CD4-positive, CD25-positive, alpha-beta regulatory T cell (primary cell): ENCODE measurements around the gene OR1F1. TPM values are rescaled to one million over a fixed set of nuclear protein-coding genes. Genes with fewer than 3 reads are reported as not detected.
"Not testable (repeated sequence)": the region's sequence is repeated elsewhere in the genome, so short reads cannot be mapped to it uniquely, and the experiment has no call there.

Experiments
- ATAC-seq, 2 donors: fragments of 150-1000 bp; cut with Tn5 transposase; one replicate each; pipeline ENCODE4 v1.10.0; 2021; ENCODE audit warnings: low read depth in 2 of 2, moderate number of reproducible peaks in 2 of 2, moderate library complexity in 1 of 2
- DNase-seq, 3 donors: peaks; one replicate each; pipeline versions ENCODE4 v3.0.0 to v3.0.0-alpha.2; 2012 to 2022; ENCODE audit warnings: mixed read lengths in 1 of 3
- H3K27ac ChIP-seq: one replicate; pipeline ENCODE4 v1.7.0; 2013; ENCODE audit warnings: mild to moderate bottlenecking, low read length; ENCODE audit not compliant: insufficient read depth, poor library complexity, severe bottlenecking
- H3K27me3 ChIP-seq: one replicate; pipeline ENCODE4 v1.7.0; 2013; ENCODE audit warnings: low read length; ENCODE audit not compliant: control insufficient read depth, insufficient read depth
- H3K36me3 ChIP-seq: one replicate; pipeline ENCODE4 v1.7.0; 2013; ENCODE audit warnings: mild to moderate bottlenecking, low read length, moderate library complexity; ENCODE audit not compliant: control insufficient read depth, insufficient read depth
- H3K4me1 ChIP-seq: 2 replicates; pipeline ENCODE4 v1.7.0; 2013; ENCODE audit warnings: mild to moderate bottlenecking, low read length; ENCODE audit not compliant: insufficient read depth, control insufficient read depth, poor library complexity, severe bottlenecking
- H3K4me3 ChIP-seq: one replicate; pipeline ENCODE4 v1.7.0; 2013; ENCODE audit warnings: low read depth, mild to moderate bottlenecking, low read length, moderate library complexity
- H3K9me3 ChIP-seq, 2 experiments: 1 replicate in 1 of 2; 2 replicates in 1 of 2; pipeline ENCODE4 v1.7.0; 2013; ENCODE audit warnings: low read length in 2 of 2, mild to moderate bottlenecking in 1 of 2, moderate library complexity in 1 of 2; ENCODE audit not compliant: control insufficient read depth in 2 of 2
- H3K27ac Mint-ChIP-seq, 3 donors: one replicate each; pipeline ENCODE4 v1.8.0; 2020 to 2022; ENCODE audit warnings: mild to moderate bottlenecking in 3 of 3, mixed read lengths in 3 of 3, moderate library complexity in 2 of 3
- H3K27me3 Mint-ChIP-seq: one replicate; pipeline ENCODE4 v1.8.0; 2022; ENCODE audit warnings: mild to moderate bottlenecking, mixed read lengths
- H3K36me3 Mint-ChIP-seq: one replicate; pipeline ENCODE4 v1.8.0; 2020; ENCODE audit warnings: mixed read lengths
- H3K4me1 Mint-ChIP-seq, 4 donors: one replicate each; pipeline ENCODE4 v1.8.0; 2020 to 2022; ENCODE audit warnings: mixed read lengths in 4 of 4, mild to moderate bottlenecking in 1 of 4
- H3K4me3 Mint-ChIP-seq, 4 donors: one replicate each; pipeline ENCODE4 v1.8.0; 2020 to 2022; ENCODE audit warnings: mild to moderate bottlenecking in 4 of 4, mixed read lengths in 4 of 4, moderate library complexity in 3 of 4
- H3K9me3 Mint-ChIP-seq, 7 donors: one replicate each; pipeline ENCODE4 v1.8.0; 2020 to 2022; ENCODE audit warnings: mixed read lengths in 7 of 7, mild to moderate bottlenecking in 3 of 7, moderate library complexity in 2 of 7
- polyA plus RNA-seq, 4 donors: library from polyadenylated mRNA; unstranded; fragments of 300-500 nt; fragmentation: Illumina TruSeq; gene quantifications; one replicate each; pipeline ENCODE4 v1.2.3, GENCODE V29; 2021
- total RNA-seq: library from RNA; stranded (reverse); gene quantifications from one replicate; pipeline ENCODE4 v1.2.3, GENCODE V29; 2022

Gene OR1F1
- total RNA-seq (not detected), polyA plus RNA-seq (under 1 TPM in 3 of 4 donors, not detected in 1; 0.20 to 0.70 (median 0.61) TPM)

DNA sequence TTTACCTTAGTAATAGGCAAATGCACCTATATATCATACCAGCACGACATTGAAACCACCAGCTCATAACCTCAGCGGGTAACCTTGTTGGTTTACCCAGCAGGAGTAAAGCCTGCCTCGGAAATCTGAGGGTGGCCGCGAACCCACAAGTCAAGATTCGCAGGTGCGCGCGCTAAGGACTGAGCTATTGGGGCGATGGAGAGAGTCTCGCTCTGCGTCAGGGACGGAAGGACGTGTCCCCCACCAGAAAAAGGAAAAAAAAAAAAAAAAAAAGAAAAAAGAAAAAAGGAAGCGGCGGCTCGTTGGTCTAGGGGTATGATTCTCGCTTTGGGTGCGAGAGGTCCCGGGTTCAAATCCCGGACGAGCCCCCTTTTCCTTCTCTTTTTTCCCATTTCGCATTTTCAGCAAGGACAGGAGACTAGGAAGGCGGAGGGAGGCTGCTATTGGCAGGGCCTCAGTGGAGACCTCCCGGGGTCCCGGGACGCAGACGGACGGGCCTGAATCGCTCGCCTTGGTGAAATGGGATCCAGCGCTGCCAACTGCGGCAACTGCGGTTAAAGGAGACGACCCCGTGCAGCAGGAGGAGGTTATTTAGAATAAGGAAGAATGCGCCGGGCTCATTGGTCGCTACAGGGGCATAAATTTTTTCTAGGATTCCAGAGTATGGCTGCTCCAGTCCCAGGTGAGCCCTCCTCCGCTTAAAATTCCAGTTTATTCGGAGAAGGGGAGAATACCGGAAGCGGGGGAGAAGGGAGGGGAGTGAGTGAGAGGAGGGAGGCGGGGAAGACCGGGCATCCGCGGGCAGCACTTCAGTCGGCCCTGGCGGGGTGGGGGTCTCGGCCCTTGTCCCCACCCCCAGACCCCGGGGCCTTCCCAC is at the start of gene OR1F1:
Gene OR1F1, plus strand, starts transcription at position 407 of the 877 bp plus-strand sequence.
- ATAC-seq (peak; percentile 8 to 33), DNase-seq (peak; percentile 23 to 70 (median 51))
- H3K4me3 Mint-ChIP-seq = peak within 1 kb of the TSS; percentile 79 to 94 (median 84)
- H3K4me3 ChIP-seq = no peak within 1 kb of the TSS
- H3K9me3 Mint-ChIP-seq = peaks cover 0 to 16% (median 3%) of the 10 kb centered on the region in 7 donors
- H3K27ac Mint-ChIP-seq = peak within 1 kb of the TSS in 2 of 3 donors; percentile 86 to 91
- H3K4me1 ChIP-seq = peaks cover 46% of the 10 kb centered on the region
- H3K27me3 ChIP-seq = peaks cover 35% of the 10 kb centered on the region
- peaks cover 22 to 58% (median 37%) of the 10 kb centered on the region in 4 donors for H3K4me1 Mint-ChIP-seq
- H3K36me3 ChIP-seq = no peaks in the 10 kb centered on the region
- H3K27me3 Mint-ChIP-seq = peaks cover 91% of the 10 kb centered on the region
- H3K27ac ChIP-seq = no peak within 1 kb of the TSS
- no peaks in the 10 kb centered on the region for H3K9me3 ChIP-seq
- no peaks in the 10 kb centered on the region for H3K36me3 Mint-ChIP-seq

- Mint-ChIP-seq H3K4me1 (peaks cover 4 to 45% (median 14%) of the 10 kb centered on the region in 4 donors), H3K27ac (no peak overlapping the region), H3K4me3 (peak overlapping the region in 1 of 4 donors; percentile 70), H3K36me3 (peaks cover 10% of the 10 kb centered on the region), H3K27me3 (no peaks in the 10 kb centered on the region), H3K9me3 (no peaks in the 10 kb centered on the region)
- H3K9me3 ChIP-seq = no peaks in the 10 kb centered on the region
- no peak overlapping the region for H3K4me3 ChIP-seq
- ATAC-seq = no peak
- H3K36me3 ChIP-seq = peaks cover 14% of the 10 kb centered on the region
- no peaks in the 10 kb centered on the region for H3K27me3 ChIP-seq
- DNase-seq = no peak
- H3K4me1 ChIP-seq = peaks cover 18% of the 10 kb centered on the region
- no peak overlapping the region for H3K27ac ChIP-seq
Measured at GRCh38 chr16:3138342-3138741, 49.7 kb upstream of the OR1F1 start.

GRCh38 chr16:3138823-3139426 is 49.1 kb upstream of the OR1F1 start:
- H3K9me3 Mint-ChIP-seq = no peaks in the 10 kb centered on the region
- DNase-seq = no peak
- no peak for ATAC-seq
- Histone ChIP-seq H3K4me1 (peaks cover 15% of the 10 kb centered on the region), H3K36me3 (peaks cover 14% of the 10 kb centered on the region), H3K27me3 (no peaks in the 10 kb centered on the region), H3K9me3 (no peaks in the 10 kb centered on the region), H3K4me3 (no peak overlapping the region), H3K27ac (no peak overlapping the region)
- H3K27me3 Mint-ChIP-seq = no peaks in the 10 kb centered on the region
- H3K4me1 Mint-ChIP-seq = peaks cover under 1 to 40% (median 11%) of the 10 kb centered on the region in 4 donors
- H3K36me3 Mint-ChIP-seq = peaks cover 10% of the 10 kb centered on the region
- no peak overlapping the region for H3K27ac Mint-ChIP-seq
- H3K4me3 Mint-ChIP-seq = peak overlapping the region in 2 of 4 donors; percentile 70 to 83

DNA sequence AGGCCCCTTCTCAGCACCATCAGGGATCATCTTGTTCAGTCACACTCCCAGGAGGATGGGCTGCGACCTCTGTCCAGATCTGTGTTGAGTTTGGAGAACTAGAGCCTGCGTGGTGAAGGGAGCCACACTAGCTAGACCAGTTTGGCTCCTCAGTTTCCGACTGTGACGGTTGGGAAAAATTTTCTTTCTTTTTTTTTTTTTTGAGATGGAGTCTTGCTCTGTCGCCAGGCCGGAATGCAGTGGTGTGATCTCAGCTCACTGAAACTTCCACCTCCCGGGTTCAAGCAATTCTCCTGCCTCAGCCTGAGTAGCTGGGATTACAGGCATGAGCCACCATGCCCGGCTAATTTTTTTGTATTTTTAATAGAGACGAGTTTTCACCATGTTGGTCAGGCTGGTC is 48.4 kb upstream of the OR1F1 start:
- not testable (repeated sequence) for ATAC-seq, DNase-seq, H3K27me3 ChIP-seq, H3K27ac ChIP-seq, H3K4me1 ChIP-seq, H3K9me3 ChIP-seq, H3K4me3 ChIP-seq, H3K4me3 Mint-ChIP-seq, H3K9me3 Mint-ChIP-seq, H3K27ac Mint-ChIP-seq, H3K27me3 Mint-ChIP-seq
- H3K36me3 ChIP-seq = peaks cover 14% of the 10 kb centered on the region
- peaks cover 10% of the 10 kb centered on the region for H3K36me3 Mint-ChIP-seq
- peaks cover 0 to 36% (median 6%) of the 10 kb centered on the region in 4 donors for H3K4me1 Mint-ChIP-seq

- Histone ChIP-seq H3K4me3 (no peak overlapping the region), H3K36me3 (peaks cover 14% of the 10 kb centered on the region), H3K4me1 (peaks cover 4% of the 10 kb centered on the region), H3K27ac (no peak overlapping the region), H3K27me3 (no peaks in the 10 kb centered on the region), H3K9me3 (no peaks in the 10 kb centered on the region)
- Mint-ChIP-seq H3K9me3 (no peaks in the 10 kb centered on the region), H3K27ac (no peak overlapping the region), H3K27me3 (no peaks in the 10 kb centered on the region), H3K4me3 (no peak overlapping the region), H3K4me1 (peaks cover 0 to 26% (median 3%) of the 10 kb centered on the region in 4 donors), H3K36me3 (peaks cover 10% of the 10 kb centered on the region)
- no peak for ATAC-seq
- DNase-seq = no peak
Measured at GRCh38 chr16:3140603-3141427, 47.2 kb upstream of the OR1F1 start.

DNA sequence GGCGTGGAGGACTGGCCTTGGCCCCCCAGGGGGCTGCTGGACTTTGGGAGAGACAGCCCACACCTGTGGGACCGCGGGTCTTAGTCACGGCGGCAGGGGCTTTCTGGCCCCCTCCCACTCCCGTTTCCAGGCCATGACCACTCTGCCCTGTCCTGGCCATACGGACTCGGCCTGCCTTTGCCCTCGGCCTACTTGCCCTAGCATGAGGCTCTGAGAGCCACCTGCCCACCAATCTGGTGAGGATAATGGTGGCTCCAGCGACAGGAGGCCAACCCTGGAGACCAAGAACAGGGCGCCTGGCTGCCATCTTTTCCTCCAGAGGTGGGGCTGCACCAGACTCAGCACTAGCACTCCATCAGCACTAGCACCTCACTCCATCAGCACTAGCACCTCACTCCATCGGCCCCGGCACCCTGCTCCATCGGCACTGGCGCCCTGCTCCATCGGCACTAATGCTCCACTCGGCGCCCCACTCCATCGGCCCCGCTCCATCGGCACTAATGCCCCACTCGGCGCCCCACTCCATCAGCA is 46.2 kb upstream of the OR1F1 start:
- H3K4me3 Mint-ChIP-seq = peak overlapping the region in 1 of 4 donors; percentile 51
- DNase-seq (no peak), ATAC-seq (no peak)
- H3K4me3 ChIP-seq = no peak overlapping the region
- H3K9me3 ChIP-seq = no peaks in the 10 kb centered on the region
- H3K27me3 Mint-ChIP-seq = no peaks in the 10 kb centered on the region
- H3K36me3 ChIP-seq = peaks cover 14% of the 10 kb centered on the region
- no peak overlapping the region for H3K27ac Mint-ChIP-seq
- no peaks in the 10 kb centered on the region for H3K4me1 ChIP-seq
- H3K27me3 ChIP-seq = no peaks in the 10 kb centered on the region
- peaks cover 10% of the 10 kb centered on the region for H3K36me3 Mint-ChIP-seq
- peaks cover 0 to 19% (median 0%) of the 10 kb centered on the region in 4 donors for H3K4me1 Mint-ChIP-seq
- no peak overlapping the region for H3K27ac ChIP-seq
- H3K9me3 Mint-ChIP-seq = no peaks in the 10 kb centered on the region

DNA sequence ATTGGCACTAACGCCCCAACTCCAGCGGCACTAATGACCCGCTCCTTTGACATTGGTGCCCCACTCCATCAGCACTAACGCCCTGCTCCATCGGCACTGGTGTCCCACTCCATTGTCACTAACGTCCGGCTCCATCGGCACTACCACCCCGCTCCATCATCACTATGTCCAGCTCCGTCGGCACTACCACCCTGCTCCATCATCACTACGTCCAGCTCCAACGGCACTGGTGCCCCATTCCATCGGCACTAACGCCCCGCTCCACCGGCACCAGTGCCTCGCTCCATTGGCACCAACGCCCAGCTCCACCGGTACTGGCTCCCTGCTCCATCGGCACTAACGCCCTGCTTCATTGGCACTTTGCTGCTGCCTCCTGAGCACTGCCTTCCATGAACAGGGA is 45.7 kb upstream of the OR1F1 start:
- peak overlapping the region in 2 of 4 donors; percentile 50 to 51 for H3K4me3 Mint-ChIP-seq
- H3K27me3 ChIP-seq = no peaks in the 10 kb centered on the region
- no peak overlapping the region for H3K4me3 ChIP-seq
- no peak overlapping the region for H3K27ac Mint-ChIP-seq
- no peak for DNase-seq
- no peaks in the 10 kb centered on the region for H3K9me3 Mint-ChIP-seq
- peaks cover 10% of the 10 kb centered on the region for H3K36me3 Mint-ChIP-seq
- H3K4me1 Mint-ChIP-seq = peaks cover 0 to 16% (median 0%) of the 10 kb centered on the region in 4 donors
- H3K27me3 Mint-ChIP-seq = no peaks in the 10 kb centered on the region
- ATAC-seq = no peak
- H3K36me3 ChIP-seq = peaks cover 14% of the 10 kb centered on the region
- H3K27ac ChIP-seq = no peak overlapping the region
- no peaks in the 10 kb centered on the region for H3K9me3 ChIP-seq
- H3K4me1 ChIP-seq = no peaks in the 10 kb centered on the region
